Cardiac fibroblast (primary cell): ENCODE measurements around the gene CDC42SE2.
"Not testable (repeated sequence)": the region's sequence is repeated elsewhere in the genome, so short reads cannot be mapped to it uniquely, and the experiment has no call there.

Source experiments
- DNase-seq, 2 donors: peaks; one replicate each; pipeline versions ENCODE4 v3.0.0 to v3.0.0-alpha.2; 2010; ENCODE audit warnings: low read depth in 2 of 2
- H3K4me3 ChIP-seq, 2 donors: replicated peaks in 1 of 2; 1 replicate in 1 of 2; 2 replicates in 1 of 2; pipeline ENCODE4 v1.5.1; 2011; ENCODE audit warnings: low read depth in 2 of 2, low read length in 2 of 2, mild to moderate bottlenecking in 2 of 2, moderate library complexity in 1 of 2
- TF ChIP-seq, protein P1 (sequence below): IDR thresholded peaks from one replicate; pipeline ENCODE4 v1.5.1; 2011; ENCODE audit warnings: low read depth, mild to moderate bottlenecking, low read length, inconsistent platforms

The CDC42SE2 gene

DNA sequence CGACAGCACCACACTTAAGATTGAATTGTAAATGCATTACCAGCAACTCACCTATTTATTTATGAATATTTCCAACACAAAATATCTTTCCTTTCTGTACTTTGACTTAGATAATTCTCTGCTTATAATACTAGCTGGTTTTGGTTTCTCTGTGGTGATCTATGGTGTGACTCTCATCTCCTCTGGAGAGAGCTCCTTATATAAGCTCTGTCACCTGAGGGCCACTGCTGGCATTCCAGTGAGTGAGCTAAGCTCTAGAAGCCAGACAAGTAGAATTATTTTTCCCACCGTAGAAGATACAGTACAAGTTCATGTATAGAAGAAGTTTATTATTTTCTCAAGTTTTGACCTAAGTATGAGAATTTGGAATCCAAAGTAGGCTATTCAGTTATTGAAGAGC, 111.5 kb downstream of the CDC42SE2 start:
- H3K4me3 ChIP-seq: no peak overlapping the region
- TF ChIP-seq, protein P1, sequence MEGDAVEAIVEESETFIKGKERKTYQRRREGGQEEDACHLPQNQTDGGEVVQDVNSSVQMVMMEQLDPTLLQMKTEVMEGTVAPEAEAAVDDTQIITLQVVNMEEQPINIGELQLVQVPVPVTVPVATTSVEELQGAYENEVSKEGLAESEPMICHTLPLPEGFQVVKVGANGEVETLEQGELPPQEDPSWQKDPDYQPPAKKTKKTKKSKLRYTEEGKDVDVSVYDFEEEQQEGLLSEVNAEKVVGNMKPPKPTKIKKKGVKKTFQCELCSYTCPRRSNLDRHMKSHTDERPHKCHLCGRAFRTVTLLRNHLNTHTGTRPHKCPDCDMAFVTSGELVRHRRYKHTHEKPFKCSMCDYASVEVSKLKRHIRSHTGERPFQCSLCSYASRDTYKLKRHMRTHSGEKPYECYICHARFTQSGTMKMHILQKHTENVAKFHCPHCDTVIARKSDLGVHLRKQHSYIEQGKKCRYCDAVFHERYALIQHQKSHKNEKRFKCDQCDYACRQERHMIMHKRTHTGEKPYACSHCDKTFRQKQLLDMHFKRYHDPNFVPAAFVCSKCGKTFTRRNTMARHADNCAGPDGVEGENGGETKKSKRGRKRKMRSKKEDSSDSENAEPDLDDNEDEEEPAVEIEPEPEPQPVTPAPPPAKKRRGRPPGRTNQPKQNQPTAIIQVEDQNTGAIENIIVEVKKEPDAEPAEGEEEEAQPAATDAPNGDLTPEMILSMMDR: no peak
- no peak for DNase-seq

- TF ChIP-seq, protein P1: no peak
- no peak for DNase-seq
- H3K4me3 ChIP-seq: no peak overlapping the region
Measured at GRCh38 chr5:131377346-131377745, 113.5 kb downstream of the CDC42SE2 start.

DNA sequence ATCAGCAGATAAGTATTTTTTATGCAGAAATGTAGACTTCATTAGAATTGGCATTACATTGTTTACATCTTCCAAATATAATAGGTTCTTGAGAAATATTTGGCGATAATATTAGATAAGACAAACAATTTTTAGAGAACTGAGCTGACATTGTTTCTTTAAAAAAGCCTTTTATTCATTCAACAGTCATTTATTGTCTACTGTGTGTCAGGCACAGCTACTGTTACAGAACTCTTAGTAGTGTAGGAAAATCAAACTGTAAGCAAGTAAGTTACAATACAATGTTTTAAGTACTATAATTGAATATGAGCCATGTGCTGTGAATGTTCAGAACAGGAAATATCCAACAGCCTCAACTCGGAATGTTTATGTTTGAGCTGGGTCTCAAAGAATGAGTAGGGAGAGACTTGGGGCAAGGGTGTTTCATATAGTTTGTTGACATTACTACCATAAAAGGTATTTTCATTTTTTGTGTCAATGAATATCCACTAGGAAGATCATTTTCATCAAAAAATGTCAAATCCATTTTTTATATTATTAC, 114.0 kb downstream of the CDC42SE2 start:
- peak; percentile 20 to 69 for DNase-seq
- no peak overlapping the region for H3K4me3 ChIP-seq
- TF ChIP-seq, protein P1: no peak

- DNase-seq: peak; percentile 35 to 58
- no peak overlapping the region for H3K4me3 ChIP-seq
Measured at GRCh38 chr5:131378721-131379541, 115.1 kb downstream of the CDC42SE2 start.

GRCh38 chr5:131379723-131380122, 115.9 kb downstream of the CDC42SE2 start:
- peak; percentile 91 to 94 for DNase-seq
- H3K4me3 ChIP-seq: no peak overlapping the region

More at GRCh38 chr5:131378721-131379541, 115.1 kb downstream of the CDC42SE2 start:
- TF ChIP-seq, protein P1: no peak

GRCh38 chr5:131380238-131380637, 116.4 kb downstream of the CDC42SE2 start:
- DNase-seq, H3K4me3 ChIP-seq: not testable (repeated sequence)

More at GRCh38 chr5:131379723-131380122, 115.9 kb downstream of the CDC42SE2 start:
- TF ChIP-seq, protein P1: no peak

- peak in 1 of 2 donors; percentile 76 for DNase-seq
- no peak overlapping the region for H3K4me3 ChIP-seq
- TF ChIP-seq, protein P1: no peak
Measured at GRCh38 chr5:131381021-131381420, 117.2 kb downstream of the CDC42SE2 start.
